Caco-2 (cell line): ENCODE results near the gene HSD17B12. TPM values are rescaled to one million over a fixed set of nuclear protein-coding genes. Genes with fewer than 3 reads are reported as not detected.

Experiments
- BruUV-seq: library from RNA; stranded (reverse); fragments of 400-500 nt; replicated peaks from 2 replicates; lab custom pipeline; 2021; lab: Mats Ljungman, UMichigan
- CTCF ChIA-PET: fragments of 300-600 bp; sonication (Branson Sonifier 250); formaldehyde crosslinking; loops from one replicate; lab custom pipeline; 2022; ENCODE audit warnings: antibody characterized with exemption; lab: Charles Lee
- POLR2A ChIA-PET: fragments of 300-600 bp; sonication (Branson Sonifier 250); formaldehyde crosslinking; loops from one replicate; lab custom pipeline; 2022; ENCODE audit warnings: antibody characterized with exemption; lab: Charles Lee
- DNase-seq, 2 experiments: peaks; one replicate each; pipeline versions ENCODE4 v3.0.0 to v3.0.0-alpha.2; 2020 to 2022
- H3K27me3 ChIP-seq: replicated peaks from 2 replicates; pipeline ENCODE4 v1.6.0; 2011; ENCODE audit warnings: low read length; ENCODE audit not compliant: control insufficient read depth, insufficient read depth
- H3K36me3 ChIP-seq: 2 replicates; pipeline ENCODE4 v1.5.1; 2011; ENCODE audit warnings: low read length; ENCODE audit not compliant: control insufficient read depth, insufficient read depth
- H3K4me1 ChIP-seq: fragments of 250-450 bp; sonication (Bioruptor Pico); 2 replicates; pipeline ENCODE4 v1.5.1; 2020; ENCODE audit warnings: mild to moderate bottlenecking
- H3K4me3 ChIP-seq: 2 replicates; pipeline ENCODE4 v1.5.1; 2011; ENCODE audit warnings: low read depth, mild to moderate bottlenecking, control low read depth, low read length
- H3K9me3 ChIP-seq: fragments of 250-450 bp; sonication (Bioruptor Pico); 2 replicates; pipeline ENCODE4 v1.5.1; 2020; ENCODE audit warnings: mild to moderate bottlenecking, moderate library complexity
- H3K27ac Mint-ChIP-seq: one replicate; pipeline ENCODE4 v1.8.0; 2022; ENCODE audit warnings: mixed read lengths; ENCODE audit not compliant: unreplicated experiment
- H3K27me3 Mint-ChIP-seq: one replicate; pipeline ENCODE4 v1.8.0; 2022; ENCODE audit warnings: mixed read lengths; ENCODE audit not compliant: insufficient read depth, unreplicated experiment
- H3K36me3 Mint-ChIP-seq: one replicate; pipeline ENCODE4 v1.8.0; 2022; ENCODE audit warnings: mild to moderate bottlenecking, mixed read lengths; ENCODE audit not compliant: insufficient read depth, unreplicated experiment
- H3K4me1 Mint-ChIP-seq: one replicate; pipeline ENCODE4 v1.8.0; 2022; ENCODE audit warnings: low read depth, mixed read lengths; ENCODE audit not compliant: unreplicated experiment
- H3K4me3 Mint-ChIP-seq: one replicate; pipeline ENCODE4 v1.8.0; 2022; ENCODE audit warnings: mild to moderate bottlenecking, moderate library complexity, mixed read lengths; ENCODE audit not compliant: unreplicated experiment
- H3K9me3 Mint-ChIP-seq: one replicate; pipeline ENCODE4 v1.8.0; 2022; ENCODE audit warnings: mixed read lengths; ENCODE audit not compliant: unreplicated experiment
- intact Hi-C: fragments of 100-400 bp; cut with micrococcal nuclease; formaldehyde crosslinking; loops from one replicate; pipeline ENCODE4 v1.10.0; 2022; ENCODE audit not compliant: unreplicated experiment
- total RNA-seq: library from RNA; stranded (reverse); gene quantifications from 2 replicates; pipeline ENCODE4 v1.2.3, GENCODE V29; 2022
- TF ChIP-seq, protein P1 (sequence below), 2 experiments: fragments of 200-600 bp in 1 of 2; IDR thresholded peaks; 1 replicate in 1 of 2; 2 replicates in 1 of 2; pipeline versions ENCODE4 v1.5.1 to v1.8.0; 2011 to 2022; ENCODE audit warnings: antibody characterized with exemption in 1 of 2, control low read depth in 1 of 2, inconsistent platforms in 1 of 2, low read depth in 1 of 2, low read length in 1 of 2, mild to moderate bottlenecking in 1 of 2, moderate library complexity in 1 of 2; ENCODE audit not compliant: insufficient read depth in 1 of 2, severe bottlenecking in 1 of 2, unreplicated experiment in 1 of 2

HSD17B12 gene
- total RNA-seq, 1 experiment from 2014 or later, result 155 TPM

- CTCF ChIA-PET, result no interaction called here
- Mint-ChIP-seq H3K9me3 (no peaks in the 10 kb centered on the region), H3K27ac (no peak overlapping the region), H3K4me1 (no peaks in the 10 kb centered on the region), H3K27me3 (peaks cover 32% of the 10 kb centered on the region), H3K36me3 (peaks cover 2% of the 10 kb centered on the region), H3K4me3 (no peak overlapping the region)
- no TSS peak for BruUV-seq
- Histone ChIP-seq H3K4me1 (no peaks in the 10 kb centered on the region), H3K27me3 (no peaks in the 10 kb centered on the region), H3K36me3 (no peaks in the 10 kb centered on the region), H3K9me3 (no peaks in the 10 kb centered on the region), H3K4me3 (no peak overlapping the region)
- POLR2A ChIA-PET, result no interaction called here
- TF ChIP-seq, protein P1, sequence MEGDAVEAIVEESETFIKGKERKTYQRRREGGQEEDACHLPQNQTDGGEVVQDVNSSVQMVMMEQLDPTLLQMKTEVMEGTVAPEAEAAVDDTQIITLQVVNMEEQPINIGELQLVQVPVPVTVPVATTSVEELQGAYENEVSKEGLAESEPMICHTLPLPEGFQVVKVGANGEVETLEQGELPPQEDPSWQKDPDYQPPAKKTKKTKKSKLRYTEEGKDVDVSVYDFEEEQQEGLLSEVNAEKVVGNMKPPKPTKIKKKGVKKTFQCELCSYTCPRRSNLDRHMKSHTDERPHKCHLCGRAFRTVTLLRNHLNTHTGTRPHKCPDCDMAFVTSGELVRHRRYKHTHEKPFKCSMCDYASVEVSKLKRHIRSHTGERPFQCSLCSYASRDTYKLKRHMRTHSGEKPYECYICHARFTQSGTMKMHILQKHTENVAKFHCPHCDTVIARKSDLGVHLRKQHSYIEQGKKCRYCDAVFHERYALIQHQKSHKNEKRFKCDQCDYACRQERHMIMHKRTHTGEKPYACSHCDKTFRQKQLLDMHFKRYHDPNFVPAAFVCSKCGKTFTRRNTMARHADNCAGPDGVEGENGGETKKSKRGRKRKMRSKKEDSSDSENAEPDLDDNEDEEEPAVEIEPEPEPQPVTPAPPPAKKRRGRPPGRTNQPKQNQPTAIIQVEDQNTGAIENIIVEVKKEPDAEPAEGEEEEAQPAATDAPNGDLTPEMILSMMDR (IDR thresholded peaks at IDR 0.05; ENCODE audit: insufficient read depth in 1 of 2, low read depth in 1 of 2, low read length in 1 of 2, severe bottlenecking in 1 of 2, unreplicated experiment in 1 of 2), result no peak
- no peak for DNase-seq
- intact Hi-C loops, result no loop called here
Measured at GRCh38 chr11:43638717-43639116, 41.8 kb upstream of the HSD17B12 start.

DNA sequence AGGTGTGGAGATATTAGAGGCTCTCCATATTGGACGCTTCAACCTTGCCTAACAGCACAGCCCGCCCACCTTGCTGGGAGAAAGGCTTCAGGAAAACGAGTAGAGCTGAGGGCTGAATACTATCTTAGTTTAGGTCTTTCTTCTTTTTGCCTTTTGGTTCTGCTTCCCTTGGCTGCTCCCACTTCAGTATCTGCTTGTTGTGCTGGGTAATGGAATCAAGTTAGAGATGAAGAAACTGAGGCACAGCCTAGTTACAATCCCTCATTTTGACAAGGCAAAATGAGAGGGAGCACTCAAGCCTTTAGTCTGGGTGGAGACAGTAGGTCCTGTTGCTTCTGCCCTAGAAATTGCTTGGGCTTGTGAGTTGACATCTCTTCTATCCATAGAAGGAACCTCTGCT, 41.3 kb upstream of the HSD17B12 start:
- Mint-ChIP-seq H3K4me3 (no peak overlapping the region), H3K36me3 (peaks cover 8% of the 10 kb centered on the region), H3K27ac (no peak overlapping the region), H3K4me1 (no peaks in the 10 kb centered on the region), H3K27me3 (peaks cover 31% of the 10 kb centered on the region), H3K9me3 (no peaks in the 10 kb centered on the region)
- Histone ChIP-seq H3K9me3 (no peaks in the 10 kb centered on the region), H3K4me1 (no peaks in the 10 kb centered on the region), H3K27me3 (no peaks in the 10 kb centered on the region), H3K36me3 (no peaks in the 10 kb centered on the region), H3K4me3 (no peak overlapping the region)
- TF ChIP-seq, protein P1 (IDR thresholded peaks at IDR 0.05; ENCODE audit: insufficient read depth in 1 of 2, low read depth in 1 of 2, low read length in 1 of 2, severe bottlenecking in 1 of 2, unreplicated experiment in 1 of 2), result no peak
- ChIA-PET CTCF (no interaction called here), POLR2A (no interaction called here)
- DNase-seq, result no peak
- intact Hi-C loops, result no loop called here
- BruUV-seq, result no TSS peak

DNA sequence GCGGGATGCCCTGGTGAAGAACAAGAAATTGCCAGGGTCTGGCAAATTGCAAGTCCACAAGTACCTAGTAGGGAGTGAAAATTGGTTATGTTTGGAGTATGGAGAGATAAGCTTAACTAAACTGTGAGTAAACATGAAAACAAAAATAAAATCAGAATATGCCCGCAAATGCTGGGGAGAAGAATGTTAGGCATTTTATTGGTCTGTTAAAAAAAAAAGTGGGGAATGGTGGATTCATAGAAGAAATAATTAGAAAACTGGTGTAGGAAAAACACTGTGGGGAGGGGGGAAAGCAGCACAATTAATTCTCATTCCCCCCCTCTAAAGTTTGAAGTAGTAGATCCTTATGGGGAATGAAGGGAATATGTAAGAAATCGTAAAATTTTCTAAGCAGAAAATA, 40.6 kb upstream of the HSD17B12 start:
- Histone ChIP-seq H3K27me3 (no peaks in the 10 kb centered on the region), H3K4me3 (no peak overlapping the region), H3K36me3 (no peaks in the 10 kb centered on the region), H3K9me3 (no peaks in the 10 kb centered on the region), H3K4me1 (0 out of 2 replicates have a peak, but pooled peaks cover 1% of the 10 kb centered on the region)
- ChIA-PET CTCF (no interaction called here), POLR2A (no interaction called here)
- BruUV-seq, result no TSS peak
- peaks cover 8% of the 10 kb centered on the region for H3K36me3 Mint-ChIP-seq
- intact Hi-C loops, result loop anchor here (5.0 kb wide), 1 partner anchor 97 kb away; no protein-coding TSS in a partner anchor
- DNase-seq, result no peak
- TF ChIP-seq, protein P1 (IDR thresholded peaks at IDR 0.05; ENCODE audit: insufficient read depth in 1 of 2, low read depth in 1 of 2, low read length in 1 of 2, severe bottlenecking in 1 of 2, unreplicated experiment in 1 of 2), result no peak
- no peaks in the 10 kb centered on the region for H3K9me3 Mint-ChIP-seq
- H3K27ac Mint-ChIP-seq, result no peak overlapping the region
- H3K27me3 Mint-ChIP-seq, result peaks cover 24% of the 10 kb centered on the region
- no peaks in the 10 kb centered on the region for H3K4me1 Mint-ChIP-seq
- no peak overlapping the region for H3K4me3 Mint-ChIP-seq
